SU-DHL-6 (cell line): Measurements from ENCODE around the gene SPRY2.

Experiments
- H2AFZ ChIP-seq: fragments of 200-600 bp; sonication (generic); 2 replicates; pipeline ENCODE4 v1.6.1; 2014; ENCODE audit warnings: low read depth, mild to moderate bottlenecking, moderate library complexity, mixed read lengths, antibody characterized with exemption, low read length; ENCODE audit not compliant: severe bottlenecking
- H3F3A ChIP-seq: fragments of 200-600 bp; shearing (Covaris generic); 2 replicates; pipeline ENCODE4 v1.6.0; 2016; ENCODE audit warnings: antibody characterized with exemption, mild to moderate bottlenecking; ENCODE audit not compliant: insufficient read depth
- H3K27ac ChIP-seq: fragments of 200-600 bp; sonication (generic); 2 replicates; pipeline ENCODE4 v1.5.1; 2016; ENCODE audit warnings: low read depth, mild to moderate bottlenecking, low read length, moderate library complexity, mixed read lengths
- H3K27me3 ChIP-seq: fragments of 200-600 bp; sonication (generic), shearing (Covaris generic); 2 replicates; pipeline ENCODE4 v1.6.0; 2014; ENCODE audit warnings: mild to moderate bottlenecking, low read length
- H3K36me3 ChIP-seq: fragments of 200-600 bp; sonication (generic); 2 replicates; pipeline ENCODE4 v1.6.1; 2014; ENCODE audit warnings: mild to moderate bottlenecking, low read length, mixed read lengths
- H3K4me2 ChIP-seq: fragments of 300-600, 200-600 bp; shearing (Covaris generic), sonication (generic); 2 replicates; pipeline ENCODE4 v1.6.0; 2014; ENCODE audit warnings: low read length, low read depth, mild to moderate bottlenecking; ENCODE audit not compliant: poor library complexity, severe bottlenecking
- H3K4me3 ChIP-seq: fragments of 200-600 bp; sonication (generic); 2 replicates; pipeline ENCODE4 v1.5.1; 2014; ENCODE audit warnings: antibody characterized with exemption, low read length, mild to moderate bottlenecking, mixed read lengths; ENCODE audit not compliant: insufficient read depth, poor library complexity, severe bottlenecking
- H3K79me2 ChIP-seq: fragments of 200-600 bp; sonication (generic); 2 replicates; pipeline ENCODE4 v1.6.1; 2014; ENCODE audit warnings: mild to moderate bottlenecking, low read length, moderate library complexity; ENCODE audit not compliant: insufficient read depth
- H3K9ac ChIP-seq: fragments of 200-600 bp; sonication (generic); 2 replicates; pipeline ENCODE4 v1.7.0; 2014; ENCODE audit warnings: mild to moderate bottlenecking, low read length
- H3K9me2 ChIP-seq: fragments of 200-600 bp; sonication (generic); replicated peaks from 2 replicates; pipeline ENCODE4 v1.6.1; 2014; ENCODE audit warnings: low read length; ENCODE audit not compliant: insufficient read depth
- H3K9me3 ChIP-seq: fragments of 200-600 bp; sonication (generic); 2 replicates; pipeline ENCODE4 v1.6.1; 2014; ENCODE audit warnings: low read length, mixed read lengths; ENCODE audit not compliant: insufficient read depth
- H4K20me1 ChIP-seq: fragments of 200-600 bp; sonication (generic); 2 replicates; pipeline ENCODE4 v1.6.1; 2014; ENCODE audit warnings: low read depth, mild to moderate bottlenecking, antibody characterized with exemption, low read length, moderate library complexity, mixed read lengths
- EZH2phosphoT487 ChIP-seq: fragments of 200-600 bp; sonication (generic), shearing (Covaris generic); conservative IDR thresholded peaks from 2 replicates; pipeline ENCODE4 v1.6.1; 2018; ENCODE audit warnings: mild to moderate bottlenecking, antibody characterized with exemption, low read length, moderate library complexity, mixed read lengths
- TF ChIP-seq, protein P1 (sequence below): fragments of 200-600 bp; sonication (generic); IDR thresholded peaks from one replicate; pipeline ENCODE4 v1.5.1; 2017; ENCODE audit warnings: antibody characterized with exemption, mild to moderate bottlenecking, low read length, moderate library complexity; ENCODE audit not compliant: insufficient read depth, poor library complexity, severe bottlenecking

SPRY2 gene

DNA sequence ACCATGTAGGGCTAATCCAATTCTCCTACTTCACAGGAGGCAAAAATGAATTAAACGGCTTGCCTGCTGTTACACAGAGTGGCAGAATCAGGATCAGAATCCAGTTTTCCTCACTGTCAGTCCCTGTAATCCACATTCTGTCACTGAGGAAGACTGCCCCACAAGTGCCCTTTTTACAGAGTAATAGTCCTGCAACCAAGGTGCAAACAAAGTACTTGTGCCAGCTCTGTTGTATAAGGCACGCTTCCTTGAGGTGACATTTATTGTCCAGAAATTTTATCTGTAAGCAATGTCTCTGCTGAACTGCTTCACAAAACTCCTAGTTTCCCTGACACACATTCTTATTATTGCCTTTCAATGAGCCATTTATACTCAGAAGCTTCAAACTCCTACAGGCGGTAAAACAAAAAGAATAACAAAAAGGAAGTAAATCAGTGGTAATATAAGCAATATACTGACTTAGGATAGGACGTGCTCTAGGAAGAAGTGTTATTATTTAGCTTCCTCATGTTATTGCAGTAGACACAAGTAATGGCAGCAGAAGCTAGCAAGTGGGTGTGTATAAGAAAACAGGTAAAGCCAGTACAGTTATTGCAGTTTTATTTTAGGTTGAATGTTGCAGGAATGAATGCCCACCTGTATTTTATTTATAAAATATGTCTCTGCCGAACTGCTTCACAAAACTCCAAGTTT is 28.8 kb downstream of the SPRY2 start:
- H3K9me3 ChIP-seq, result no peaks in the 10 kb centered on the region
- H2AFZ ChIP-seq, result no peak overlapping the region
- no peak overlapping the region for H3K4me2 ChIP-seq
- TF ChIP-seq EZH2phosphoT487, result no peak
- TF ChIP-seq, protein P1, sequence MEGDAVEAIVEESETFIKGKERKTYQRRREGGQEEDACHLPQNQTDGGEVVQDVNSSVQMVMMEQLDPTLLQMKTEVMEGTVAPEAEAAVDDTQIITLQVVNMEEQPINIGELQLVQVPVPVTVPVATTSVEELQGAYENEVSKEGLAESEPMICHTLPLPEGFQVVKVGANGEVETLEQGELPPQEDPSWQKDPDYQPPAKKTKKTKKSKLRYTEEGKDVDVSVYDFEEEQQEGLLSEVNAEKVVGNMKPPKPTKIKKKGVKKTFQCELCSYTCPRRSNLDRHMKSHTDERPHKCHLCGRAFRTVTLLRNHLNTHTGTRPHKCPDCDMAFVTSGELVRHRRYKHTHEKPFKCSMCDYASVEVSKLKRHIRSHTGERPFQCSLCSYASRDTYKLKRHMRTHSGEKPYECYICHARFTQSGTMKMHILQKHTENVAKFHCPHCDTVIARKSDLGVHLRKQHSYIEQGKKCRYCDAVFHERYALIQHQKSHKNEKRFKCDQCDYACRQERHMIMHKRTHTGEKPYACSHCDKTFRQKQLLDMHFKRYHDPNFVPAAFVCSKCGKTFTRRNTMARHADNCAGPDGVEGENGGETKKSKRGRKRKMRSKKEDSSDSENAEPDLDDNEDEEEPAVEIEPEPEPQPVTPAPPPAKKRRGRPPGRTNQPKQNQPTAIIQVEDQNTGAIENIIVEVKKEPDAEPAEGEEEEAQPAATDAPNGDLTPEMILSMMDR, result no peak
- H3K4me3 ChIP-seq, result no peak overlapping the region
- H3F3A ChIP-seq, result no peaks in the 10 kb centered on the region
- H3K9me2 ChIP-seq, result no peaks in the 10 kb centered on the region
- H3K27ac ChIP-seq, result no peak overlapping the region
- no peak overlapping the region for H3K9ac ChIP-seq
- H4K20me1 ChIP-seq, result no peaks in the 10 kb centered on the region
- no peaks in the 10 kb centered on the region for H3K27me3 ChIP-seq
- H3K36me3 ChIP-seq, result no peaks in the 10 kb centered on the region
- H3K79me2 ChIP-seq, result no peaks in the 10 kb centered on the region

DNA sequence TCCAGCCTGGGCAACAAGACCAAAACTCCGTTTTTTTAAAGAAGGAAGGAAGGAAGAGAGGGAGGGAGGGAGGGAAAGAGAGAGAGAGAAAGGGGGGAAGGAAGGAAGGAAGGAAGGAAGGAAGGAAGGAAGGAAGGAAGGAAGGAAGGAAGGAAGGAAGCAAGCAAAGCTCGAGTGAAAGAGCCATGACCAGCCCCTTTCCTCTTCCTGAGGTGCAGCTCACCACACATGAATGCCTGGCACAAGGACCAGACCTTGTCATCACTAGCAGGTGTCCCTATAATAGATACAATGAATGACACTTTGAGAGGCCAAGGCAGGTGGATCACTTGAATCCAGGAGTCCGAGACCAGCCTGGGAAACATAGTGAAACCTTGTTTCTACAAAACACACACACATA is 31.0 kb downstream of the SPRY2 start:
- TF ChIP-seq EZH2phosphoT487, result no peak
- TF ChIP-seq, protein P1, result no peak
- Histone ChIP-seq H2AFZ (no peak overlapping the region), H3K9me3 (no peaks in the 10 kb centered on the region), H3K27me3 (no peaks in the 10 kb centered on the region), H3K4me2 (no peak overlapping the region), H3K36me3 (no peaks in the 10 kb centered on the region), H3K27ac (no peak overlapping the region), H3K9me2 (no peaks in the 10 kb centered on the region), H4K20me1 (no peaks in the 10 kb centered on the region), H3F3A (no peaks in the 10 kb centered on the region), H3K79me2 (no peaks in the 10 kb centered on the region), H3K9ac (no peak overlapping the region), H3K4me3 (no peak overlapping the region)

DNA sequence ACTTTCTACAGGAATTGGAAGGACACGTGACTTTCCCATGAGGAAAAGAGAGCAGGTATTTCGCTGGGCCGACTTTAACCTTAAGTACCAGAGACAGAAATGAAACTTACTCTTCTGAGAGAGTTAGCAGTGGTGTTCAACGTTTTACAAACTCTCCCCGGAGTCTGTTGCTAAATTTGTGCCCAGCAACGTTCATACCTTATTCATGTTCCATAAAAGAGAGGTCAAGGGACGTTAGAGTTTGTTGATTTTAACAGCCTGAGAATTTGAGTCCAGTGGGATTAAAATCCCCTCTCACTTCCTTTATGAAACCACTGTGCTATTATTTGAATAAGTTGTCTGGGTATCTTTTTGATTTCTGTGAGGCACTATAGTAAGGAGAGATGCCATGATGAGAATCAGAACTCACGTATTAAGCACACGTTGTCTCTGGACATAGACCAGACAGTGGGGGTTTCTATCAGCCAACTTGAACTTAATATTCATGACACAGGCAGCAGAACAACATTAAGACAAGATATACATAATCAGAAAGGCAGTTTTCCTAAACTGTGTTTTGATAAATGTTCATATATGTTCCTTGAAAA is 33.4 kb downstream of the SPRY2 start:
- no peak overlapping the region for H3K27ac ChIP-seq
- no peaks in the 10 kb centered on the region for H3K79me2 ChIP-seq
- H3F3A ChIP-seq, result no peaks in the 10 kb centered on the region
- H3K9ac ChIP-seq, result no peak overlapping the region
- no peak overlapping the region for H3K4me3 ChIP-seq
- no peaks in the 10 kb centered on the region for H4K20me1 ChIP-seq
- H3K9me3 ChIP-seq, result no peaks in the 10 kb centered on the region
- H3K27me3 ChIP-seq, result no peaks in the 10 kb centered on the region
- no peaks in the 10 kb centered on the region for H3K9me2 ChIP-seq
- TF ChIP-seq, protein P1, result no peak
- TF ChIP-seq EZH2phosphoT487, result no peak
- H3K36me3 ChIP-seq, result no peaks in the 10 kb centered on the region
- H3K4me2 ChIP-seq, result no peak overlapping the region
- H2AFZ ChIP-seq, result no peak overlapping the region
